GM21390 (cell line): ENCODE measurements around the gene ZFYVE28.

ENCODE experiments used
- ATAC-seq: cut with Tn5 transposase; IDR thresholded peaks from one replicate; pipeline ENCODE4 v1.9.1; 2021; ENCODE audit not compliant: unreplicated experiment

The ZFYVE28 gene

DNA sequence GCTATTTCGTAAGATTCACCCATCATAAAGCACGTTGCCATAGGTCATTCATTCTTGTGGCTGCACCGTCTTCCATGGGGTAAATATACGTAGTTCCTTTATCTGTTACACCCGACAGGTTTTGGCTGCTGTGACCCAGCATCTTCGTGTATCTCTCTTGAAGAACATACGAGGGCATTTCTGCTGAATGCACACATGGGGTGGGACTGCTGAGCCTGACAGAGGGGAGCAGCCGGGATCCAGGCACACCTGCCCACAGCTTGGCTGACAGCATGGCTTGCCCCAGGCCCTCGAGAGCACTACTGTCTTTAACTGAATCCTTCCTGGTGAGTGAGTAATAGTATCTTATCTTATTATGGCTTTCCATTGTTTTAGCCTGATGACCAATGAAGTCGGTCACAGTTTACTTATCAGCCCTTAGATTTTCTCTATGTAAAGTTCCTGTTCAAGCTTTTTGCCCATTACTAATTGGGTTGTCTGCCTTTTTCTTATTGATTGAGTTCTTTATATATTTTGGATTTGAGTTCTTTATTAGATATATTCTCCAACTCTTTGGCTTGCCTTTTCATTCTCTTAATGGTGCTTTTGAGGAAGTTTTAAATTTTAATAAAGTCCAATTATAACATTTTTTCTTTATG, 111.6 kb downstream of the ZFYVE28 start:
- no peak for ATAC-seq

DNA sequence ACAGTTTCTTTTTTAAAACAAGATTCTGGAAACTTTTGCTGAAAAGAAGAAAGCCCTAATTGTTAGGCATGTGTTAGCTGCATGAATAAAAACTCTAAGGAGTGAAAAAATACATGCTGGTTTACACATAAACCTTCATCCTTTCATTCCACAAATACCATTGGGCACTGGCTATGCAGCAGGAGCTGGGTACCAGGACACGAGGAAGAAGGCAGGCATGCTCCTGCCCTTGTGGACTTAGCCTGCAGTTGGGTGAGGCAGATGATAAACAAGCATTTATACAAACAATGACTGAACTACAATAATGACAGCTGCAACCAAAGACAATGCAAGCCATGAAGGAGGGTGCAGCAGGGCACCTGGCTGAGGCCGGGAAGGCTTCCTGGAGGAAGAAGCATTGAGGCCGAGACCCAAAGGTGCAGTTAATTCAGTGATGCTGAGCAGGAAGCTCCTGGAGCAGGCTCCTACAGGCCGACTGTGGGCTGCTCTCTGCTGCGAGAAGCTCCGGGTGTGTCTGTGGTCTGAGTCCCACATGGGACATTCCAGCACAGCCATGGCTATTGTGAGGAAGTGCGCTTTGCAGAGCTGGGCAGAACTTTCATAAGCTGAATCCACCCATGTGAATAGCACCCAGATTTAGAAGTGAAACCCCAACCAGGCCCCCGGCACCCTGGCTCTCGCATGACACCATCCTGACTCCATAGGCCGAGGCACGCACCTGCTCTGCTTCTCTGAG, 112.5 kb downstream of the ZFYVE28 start:
- ATAC-seq: no peak

DNA sequence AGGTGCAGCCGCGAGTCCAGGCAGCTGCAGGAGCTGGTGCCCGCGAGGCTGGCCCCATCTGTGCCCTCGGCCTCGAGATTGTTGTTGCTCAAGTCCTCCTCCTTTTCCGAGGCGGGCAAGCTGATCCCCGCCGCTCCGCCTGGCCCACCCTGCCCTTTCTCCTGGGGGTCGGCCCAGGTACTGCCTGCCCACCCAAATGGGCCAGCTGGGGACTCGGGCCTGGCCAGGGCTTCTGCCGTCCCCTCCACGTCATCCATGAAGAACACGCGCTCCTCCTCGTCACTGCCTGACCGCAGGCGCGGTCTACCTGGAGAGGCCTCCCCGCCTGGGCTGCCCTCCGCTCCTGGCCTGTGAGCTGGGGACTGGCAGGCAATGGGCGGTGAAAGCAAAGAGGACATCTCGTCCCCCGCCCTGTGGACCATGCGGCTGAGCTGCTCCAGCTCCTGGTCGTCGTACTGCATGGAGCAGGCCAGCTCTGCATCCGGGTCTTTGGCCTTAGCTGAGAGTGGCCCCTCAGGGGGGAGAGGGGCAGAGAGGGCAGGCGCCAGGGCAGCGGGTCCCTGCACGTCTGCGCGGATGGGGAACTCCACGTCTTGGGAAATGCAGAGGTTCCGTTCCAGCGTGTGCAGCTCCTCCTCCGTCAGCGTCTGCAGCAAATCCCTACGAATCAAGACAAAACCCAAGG, 113.4 kb downstream of the ZFYVE28 start:
- ATAC-seq: no peak

DNA sequence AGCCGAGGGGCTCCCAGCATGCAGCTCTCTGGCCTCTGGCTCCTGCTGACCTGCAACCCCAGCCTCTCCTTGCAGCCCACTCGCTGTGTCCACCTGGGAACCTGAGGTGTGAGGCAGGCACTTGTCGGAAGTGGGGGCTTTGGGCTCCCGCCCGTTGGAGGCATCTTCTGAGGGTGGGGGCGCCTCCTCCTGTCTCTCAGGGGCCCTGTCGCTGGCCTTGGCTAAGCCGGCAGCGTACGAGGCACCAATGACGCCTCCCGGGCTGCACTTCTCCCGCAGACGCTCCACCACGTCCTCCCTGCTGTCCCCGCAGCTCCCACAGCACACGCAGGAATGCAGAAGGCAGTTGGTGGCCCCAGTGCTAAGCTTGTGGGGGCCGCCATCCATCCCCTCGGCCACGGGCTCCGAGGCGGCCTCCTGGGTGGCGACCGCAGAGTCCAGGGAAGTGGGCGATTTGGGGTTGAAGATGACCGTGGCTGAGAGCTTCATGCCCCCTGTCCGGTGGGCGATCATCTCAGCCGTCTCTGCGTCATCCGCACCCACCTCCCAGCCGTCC, 114.0 kb downstream of the ZFYVE28 start:
- ATAC-seq: no peak

DNA sequence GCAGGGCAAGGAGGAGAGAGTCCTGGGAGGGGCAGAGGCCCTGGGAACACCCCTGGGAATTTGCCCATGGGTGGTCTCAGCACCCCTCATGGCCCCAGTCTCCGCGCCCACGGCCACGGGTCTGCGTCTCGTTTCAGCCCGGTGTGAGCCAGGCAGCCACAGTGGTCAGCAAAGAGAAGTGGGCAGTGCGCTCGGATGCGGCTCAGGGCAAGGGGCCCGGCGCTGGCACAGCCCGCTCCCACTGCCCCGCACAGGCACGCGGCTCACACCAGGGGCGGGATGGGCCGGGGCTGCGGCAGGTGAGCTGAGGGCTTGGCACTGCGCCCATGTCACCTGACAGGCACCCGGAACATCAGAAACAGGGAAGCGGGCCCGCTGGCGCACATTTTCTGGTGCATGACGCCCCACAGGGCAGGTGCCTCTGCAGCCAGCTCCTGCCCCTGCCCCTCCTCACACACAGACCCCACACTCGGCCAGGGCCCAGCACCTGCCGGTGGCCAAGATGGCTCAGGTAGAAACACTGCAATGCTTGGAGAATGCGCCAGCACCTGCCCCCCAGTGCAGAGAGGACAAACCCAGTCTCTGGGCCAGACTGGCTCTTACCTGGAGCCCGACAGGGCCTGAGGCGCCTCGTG, 114.6 kb downstream of the ZFYVE28 start:
- no peak for ATAC-seq

DNA sequence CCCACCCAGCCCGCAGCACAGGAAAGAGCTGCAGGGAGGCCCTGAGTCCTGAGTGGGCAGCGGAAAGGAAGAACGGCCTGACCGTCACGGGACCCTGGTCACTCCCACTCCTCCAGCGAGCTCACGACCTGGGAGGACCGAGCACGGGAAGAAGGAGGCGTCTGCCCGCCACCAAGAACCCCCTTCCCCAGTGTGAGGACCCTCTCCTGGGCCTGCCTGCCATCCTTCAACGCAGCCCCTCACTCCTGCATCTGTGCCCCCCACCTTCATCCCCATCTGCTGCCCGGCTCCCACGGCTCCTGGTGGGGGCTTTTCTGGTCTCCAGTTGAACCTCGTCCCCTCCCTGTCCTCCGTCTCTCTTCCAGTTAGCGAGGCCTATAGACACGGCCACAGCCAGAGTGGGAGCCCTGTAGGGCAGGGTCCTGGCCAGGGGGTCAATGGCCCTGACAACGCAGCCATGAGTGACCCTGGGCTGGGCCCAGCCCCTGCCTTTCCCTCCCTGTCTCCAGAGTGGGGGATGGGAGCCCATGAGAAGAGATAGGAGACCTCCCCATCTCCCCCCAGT, 115.2 kb downstream of the ZFYVE28 start:
- no peak for ATAC-seq

DNA sequence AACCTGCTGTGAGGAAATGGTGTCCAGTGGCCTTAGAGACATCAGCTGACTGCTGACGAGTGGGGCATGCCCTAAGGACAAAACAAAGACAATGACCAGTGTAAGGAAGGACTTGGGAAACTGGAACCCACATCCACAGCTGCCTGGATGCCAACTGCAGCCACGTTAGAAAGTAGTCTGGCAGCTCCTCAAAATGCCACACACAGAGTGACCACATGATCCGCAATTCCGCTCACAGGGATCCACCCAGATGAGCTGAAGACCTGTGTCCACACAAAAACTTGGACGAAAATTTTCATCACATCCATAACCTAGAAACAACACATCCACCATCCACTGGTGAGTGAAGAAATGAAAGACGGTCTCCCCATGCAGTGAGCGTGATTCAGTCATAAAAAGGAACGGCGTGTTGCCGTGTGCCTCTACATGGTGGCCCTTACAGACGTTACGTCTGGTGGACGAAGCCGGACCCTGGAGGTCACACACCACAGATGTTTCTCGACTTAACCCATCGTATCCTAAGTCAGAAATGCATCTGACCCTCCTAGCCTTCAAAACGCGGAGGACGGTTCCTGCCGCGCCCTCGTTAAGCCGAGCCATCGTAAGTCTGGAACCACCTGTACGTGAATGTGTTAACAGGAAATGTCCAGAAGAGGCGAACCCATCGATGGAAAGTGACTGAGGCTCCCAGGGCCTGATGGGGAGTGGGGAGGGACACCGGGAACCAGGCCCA, 115.9 kb downstream of the ZFYVE28 start:
- ATAC-seq: no peak

DNA sequence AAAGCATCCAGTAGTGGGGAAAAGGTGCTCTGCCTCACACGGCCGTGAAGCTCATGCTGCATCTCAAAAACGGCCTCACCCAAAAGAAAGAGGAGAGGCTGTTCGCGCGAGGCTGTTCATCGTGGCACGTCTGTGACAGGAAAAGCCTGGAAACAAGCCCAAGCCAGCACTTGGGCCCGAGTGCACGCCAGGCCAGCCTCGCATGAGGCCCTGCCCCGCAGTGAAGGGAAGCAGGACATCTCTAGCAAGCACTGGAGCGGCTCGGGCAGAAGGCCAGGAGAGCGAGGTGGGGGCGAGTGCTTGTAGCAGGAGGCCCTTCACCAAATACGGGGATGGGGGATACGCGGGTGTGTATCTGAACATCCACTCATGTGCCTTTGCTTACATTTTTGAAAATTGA, 116.6 kb downstream of the ZFYVE28 start:
- ATAC-seq: no peak

DNA sequence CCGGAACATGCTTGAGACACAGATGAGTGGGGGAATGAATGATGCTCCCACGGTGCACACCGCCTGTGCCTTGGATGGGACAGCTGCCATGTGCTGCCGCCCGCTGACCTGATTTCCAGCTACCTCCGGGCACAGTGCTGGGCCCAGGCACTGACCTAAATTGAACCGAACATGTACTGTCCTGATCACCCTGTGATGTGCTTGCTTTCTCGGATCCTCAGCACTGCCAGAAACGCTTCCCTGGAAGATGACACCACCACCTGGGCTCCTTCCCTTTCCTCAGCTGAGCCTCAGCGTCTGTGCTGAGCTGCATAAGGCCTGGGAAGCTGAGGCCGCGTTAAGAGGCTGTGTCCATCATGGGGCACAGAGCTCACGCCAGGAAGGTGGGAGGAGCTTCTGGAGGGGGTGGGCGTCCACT, 117.2 kb downstream of the ZFYVE28 start:
- ATAC-seq: no peak

DNA sequence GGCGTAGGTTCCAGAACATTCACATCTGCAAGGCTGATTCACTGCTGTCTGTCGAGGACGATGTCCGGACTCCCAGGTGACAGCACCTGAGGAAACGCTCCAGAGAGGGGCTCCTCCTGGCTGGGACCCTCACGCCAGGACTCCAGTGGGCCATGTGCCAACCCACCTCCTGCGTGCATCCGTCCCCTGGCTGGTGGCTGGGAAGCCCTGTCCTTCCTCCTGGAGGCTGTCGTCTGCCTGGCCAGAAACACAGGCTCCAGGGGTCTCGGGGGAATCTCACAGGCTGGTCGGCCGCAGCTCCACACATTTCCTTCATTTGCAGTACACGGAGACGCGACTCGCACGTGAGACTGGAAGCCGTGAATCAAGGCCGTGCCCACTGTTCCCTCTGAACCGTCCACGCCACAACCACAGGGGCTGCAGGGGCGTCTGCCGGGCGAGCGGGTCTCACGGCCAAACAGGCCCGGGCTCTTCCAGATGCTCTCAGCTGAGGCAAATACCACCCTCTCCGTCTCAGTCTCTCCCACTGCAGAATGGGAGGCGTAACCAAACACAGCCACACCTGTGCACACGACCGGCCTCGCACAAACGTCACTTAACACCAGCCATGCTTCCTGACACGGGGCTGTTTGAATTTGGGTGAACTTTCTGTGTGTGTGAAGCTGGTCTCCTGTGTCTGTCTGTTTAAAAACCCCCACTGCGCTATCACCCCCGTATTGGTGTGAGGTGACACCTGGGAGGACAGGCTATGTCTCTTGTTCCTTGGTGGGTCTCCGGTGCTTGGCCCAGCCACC, 117.8 kb downstream of the ZFYVE28 start:
- no peak for ATAC-seq

DNA sequence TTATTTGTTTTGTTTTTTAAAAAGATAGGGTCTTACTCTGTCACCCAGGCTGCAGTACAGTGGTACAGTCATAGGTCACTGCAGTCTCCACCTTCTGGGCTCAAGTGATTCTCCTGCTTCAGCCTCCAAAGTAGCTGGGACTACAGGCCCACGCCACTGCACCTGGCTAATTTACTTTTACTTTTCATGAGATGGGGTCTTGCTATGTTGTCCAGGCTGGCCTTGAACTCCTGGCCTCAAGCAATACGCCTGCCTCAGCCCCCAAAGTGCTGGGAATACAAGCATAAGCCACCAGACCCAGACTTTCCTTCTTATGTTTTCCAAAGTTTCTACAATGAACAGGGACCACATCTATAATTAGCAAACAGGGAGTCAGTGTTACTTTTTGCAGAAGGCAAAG, 118.7 kb downstream of the ZFYVE28 start:
- ATAC-seq: no peak

DNA sequence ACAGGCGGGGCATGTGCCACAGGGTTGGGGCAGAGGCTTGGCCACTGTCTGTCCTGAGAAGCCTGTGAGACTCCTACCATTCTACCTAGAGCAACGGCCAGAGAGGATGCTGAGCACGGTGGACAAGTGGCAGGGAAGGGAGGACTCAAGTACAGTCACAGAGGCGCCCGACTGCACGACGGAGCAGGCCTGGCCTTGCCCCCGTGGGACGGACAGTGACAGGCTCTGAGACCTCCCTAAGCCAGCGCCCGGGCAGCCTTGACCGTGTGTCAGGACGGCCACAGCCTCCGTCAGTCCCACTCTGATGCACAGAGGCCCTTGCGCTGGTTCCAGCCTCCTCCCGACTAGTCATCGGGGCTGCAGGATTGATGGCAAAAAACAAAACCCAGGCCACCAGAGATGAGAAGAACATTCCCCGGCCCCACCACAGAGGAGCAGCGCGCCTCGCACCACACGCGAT, 119.9 kb downstream of the ZFYVE28 start:
- no peak for ATAC-seq

DNA sequence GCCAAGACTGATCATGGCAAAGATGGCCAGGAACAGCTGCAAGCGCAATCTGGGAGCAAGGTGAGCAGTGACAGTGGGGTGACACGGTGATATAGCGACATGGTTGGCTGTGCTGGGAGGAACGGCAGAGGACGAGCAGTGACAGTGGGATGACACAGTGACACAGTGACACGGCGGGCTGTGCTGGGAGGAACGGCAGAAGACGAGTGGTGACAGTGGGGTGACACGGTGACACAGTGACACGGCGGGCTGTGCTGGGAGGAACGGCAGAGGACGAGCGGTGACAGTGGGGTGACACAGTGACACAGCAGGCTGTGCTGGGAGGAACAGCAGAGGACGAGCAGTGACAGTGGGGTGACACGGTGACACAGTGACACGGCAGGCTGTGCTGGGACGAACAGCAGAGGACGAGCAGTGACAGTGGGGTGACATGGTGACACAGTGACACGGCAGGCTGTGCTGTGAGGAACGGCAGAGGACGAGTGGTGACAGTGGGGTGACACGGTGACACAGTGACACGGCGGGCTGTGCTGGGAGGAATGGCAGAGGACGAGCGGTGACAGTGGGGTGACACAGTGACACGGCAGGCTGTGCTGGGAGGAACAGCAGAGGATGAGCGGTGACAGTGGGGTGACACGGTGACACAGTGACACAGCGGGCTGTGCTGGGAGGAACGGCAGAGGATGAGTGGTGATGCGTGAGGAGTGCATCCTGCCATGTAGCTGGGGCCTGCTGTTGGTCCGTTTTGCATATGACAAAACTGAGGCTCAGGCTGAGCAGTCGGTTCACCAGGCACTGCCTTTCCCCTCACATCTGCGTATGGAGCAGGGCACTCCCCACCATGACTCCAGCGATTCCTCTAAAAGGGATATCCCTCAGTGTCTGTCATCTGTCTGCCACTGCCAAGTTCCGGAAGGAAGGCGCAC, 120.6 kb downstream of the ZFYVE28 start:
- no peak for ATAC-seq

DNA sequence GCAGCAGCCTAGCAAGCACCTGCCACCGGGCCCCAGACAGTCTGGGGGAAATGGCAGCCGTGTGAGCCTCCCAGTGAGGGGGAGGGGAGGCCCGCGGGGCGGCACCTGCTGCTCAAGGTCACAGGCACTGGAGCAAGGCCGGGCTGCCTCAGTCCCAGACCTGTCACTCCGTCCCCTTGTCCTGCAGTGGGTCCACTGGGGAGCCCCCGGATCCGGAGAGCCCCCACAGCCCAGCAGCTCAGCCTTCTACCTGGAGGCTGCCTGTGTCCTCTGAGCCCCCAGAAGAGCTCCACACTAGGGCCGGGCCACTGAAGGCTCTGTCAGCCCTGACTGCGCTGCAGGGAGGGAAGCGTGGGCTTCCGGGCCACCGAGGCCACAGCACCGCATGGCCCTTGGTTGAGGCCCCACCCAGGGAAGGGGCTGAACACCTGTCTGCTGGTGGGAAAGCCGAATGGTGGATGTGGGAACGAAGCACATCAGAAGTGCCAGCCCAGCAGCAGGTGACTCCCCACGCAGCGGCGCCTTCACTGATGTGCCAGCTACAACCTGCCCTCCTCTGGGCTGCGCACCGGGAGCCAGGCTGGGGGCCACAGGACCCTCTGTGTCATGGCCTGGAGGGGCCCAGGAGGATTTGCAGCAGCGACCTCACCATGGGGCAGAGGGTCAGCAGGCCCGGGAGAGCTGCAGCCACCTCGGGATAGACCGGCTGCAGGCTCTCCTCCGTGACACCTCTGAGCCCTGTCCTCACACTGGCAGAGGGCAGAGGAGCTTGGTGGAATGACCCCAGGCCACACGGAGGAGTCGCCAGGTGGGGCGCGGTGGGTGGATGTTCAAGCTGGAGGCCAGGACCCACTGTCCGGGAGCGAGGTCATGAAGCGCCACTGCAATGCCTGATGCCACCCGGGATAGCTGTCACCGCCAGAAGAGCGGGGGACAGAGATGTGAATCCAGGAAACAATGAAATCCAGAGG, 121.5 kb downstream of the ZFYVE28 start:
- ATAC-seq: no peak

DNA sequence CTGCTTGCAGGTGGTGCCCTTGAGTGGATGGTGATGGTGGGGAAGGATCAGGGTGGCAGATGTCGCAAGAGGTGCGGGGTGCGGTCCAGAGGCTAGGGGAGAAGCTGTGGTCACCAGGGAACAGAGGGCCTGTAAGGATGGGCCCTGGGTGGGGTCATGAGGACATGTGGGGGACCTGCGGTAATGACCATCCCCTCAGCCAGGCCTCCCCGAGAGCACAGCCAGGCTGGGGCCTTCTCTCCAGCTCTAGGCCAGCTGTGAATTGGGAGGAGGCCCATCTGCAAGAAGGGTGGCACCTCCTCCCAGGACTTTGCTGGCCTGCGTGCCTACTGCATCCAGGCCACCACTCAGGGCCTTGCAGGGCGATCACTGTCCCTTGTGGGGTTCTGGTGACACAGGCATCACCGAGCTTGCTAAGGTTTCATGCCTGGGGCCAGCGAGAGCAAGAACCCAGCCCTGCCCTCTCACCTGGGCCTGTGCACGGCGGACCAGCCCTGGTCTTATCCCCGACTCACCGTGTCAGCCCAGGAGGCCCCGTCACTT, 122.5 kb downstream of the ZFYVE28 start:
- no peak for ATAC-seq

DNA sequence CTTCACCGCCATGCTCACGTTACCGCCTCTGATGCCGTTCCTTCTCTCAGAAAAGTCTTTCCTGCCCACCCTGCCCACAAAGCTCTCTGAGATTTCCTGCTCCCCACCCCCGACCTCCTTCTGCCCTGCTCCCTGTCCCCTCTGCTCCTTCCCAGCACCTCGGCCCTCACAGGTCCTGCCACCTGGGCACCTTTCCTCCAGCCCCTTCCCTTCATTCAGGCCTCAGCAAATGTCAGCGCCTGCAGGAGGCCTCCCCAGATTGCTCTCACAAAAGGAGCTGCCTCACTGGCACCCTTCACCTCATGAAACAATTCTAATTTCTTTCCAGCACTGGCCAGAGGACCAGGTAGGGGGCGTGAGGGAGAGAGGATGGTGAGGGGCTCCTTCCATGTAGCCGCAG, 122.9 kb downstream of the ZFYVE28 start:
- no peak for ATAC-seq

DNA sequence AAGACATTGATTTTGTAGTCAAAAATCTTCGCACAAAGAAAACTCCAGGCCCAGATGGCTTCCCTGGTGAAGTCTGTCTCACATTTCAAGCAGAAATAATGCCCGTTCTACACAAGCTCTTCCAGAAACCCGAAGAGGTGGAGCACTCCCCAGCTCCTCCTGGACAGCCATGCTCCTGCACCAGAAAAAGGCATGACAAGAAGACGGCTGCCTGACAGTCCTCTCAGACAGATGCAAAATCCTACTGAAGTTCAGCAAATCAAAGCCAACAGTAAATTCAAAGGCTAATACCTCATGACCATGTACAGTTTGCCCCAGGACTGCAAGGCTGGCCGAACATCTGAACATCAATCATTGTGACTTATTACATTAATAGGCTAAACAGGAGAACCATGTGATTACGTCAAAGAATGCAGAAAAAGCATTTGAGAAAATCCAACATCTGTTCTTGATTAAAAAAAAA, 125.8 kb downstream of the ZFYVE28 start:
- no peak for ATAC-seq
